HG02852 (cell line): ENCODE results near the gene PXK.
"Not testable (repeated sequence)": the region's sequence is repeated elsewhere in the genome, so short reads cannot be mapped to it uniquely, and the experiment has no call there.

ENCODE experiments used
- ATAC-seq: cut with Tn5 transposase; IDR thresholded peaks from one replicate; pipeline ENCODE4 v1.9.1; 2021; ENCODE audit warnings: mild to moderate bottlenecking, moderate library complexity; ENCODE audit not compliant: unreplicated experiment

Gene PXK

GRCh38 chr3:58414538-58415197 is 82.0 kb downstream of the PXK start:
- no peak for ATAC-seq

- no peak for ATAC-seq
Observed at GRCh38 chr3:58416191-58416590, 83.5 kb downstream of the PXK start.

- ATAC-seq: no peak
Observed at GRCh38 chr3:58417075-58417474, 84.4 kb downstream of the PXK start.

- no peak for ATAC-seq
Observed at GRCh38 chr3:58418227-58418626, 85.5 kb downstream of the PXK start.

GRCh38 chr3:58419780-58420507 is 87.3 kb downstream of the PXK start:
- ATAC-seq: peak; percentile 88

- no peak for ATAC-seq
Observed at GRCh38 chr3:58421004-58421403, 88.3 kb downstream of the PXK start.

GRCh38 chr3:58422756-58423325 is 90.1 kb downstream of the PXK start:
- ATAC-seq: no peak

GRCh38 chr3:58424613-58425012 is 91.9 kb downstream of the PXK start:
- ATAC-seq: no peak

GRCh38 chr3:58425782-58426181 is 93.1 kb downstream of the PXK start:
- no peak for ATAC-seq

- no peak for ATAC-seq
Observed at GRCh38 chr3:58427661-58428361, 95.1 kb downstream of the PXK start.

- peak; percentile 57 for ATAC-seq
Observed at GRCh38 chr3:58429657-58430056, 97.0 kb downstream of the PXK start.

GRCh38 chr3:58432905-58433304 is 100.2 kb downstream of the PXK start:
- no peak for ATAC-seq

- ATAC-seq: peak; percentile 94
Observed at GRCh38 chr3:58433400-58434167, 100.9 kb downstream of the PXK start, which contains the start of gene PDHB. TSS of gene PDHB (minus strand) at chr3:58433832. CDS start at chr3:58433809, 23 bp downstream.

- ATAC-seq: no peak
Observed at GRCh38 chr3:58434168-58434504, 101.4 kb downstream of the PXK start.

GRCh38 chr3:58434511-58434910 is 101.8 kb downstream of the PXK start:
- no peak for ATAC-seq

GRCh38 chr3:58434990-58435389 is 102.3 kb downstream of the PXK start:
- no peak for ATAC-seq

- not testable (repeated sequence) for ATAC-seq
Observed at GRCh38 chr3:58437276-58437675, 104.6 kb downstream of the PXK start.

- not testable (repeated sequence) for ATAC-seq
Observed at GRCh38 chr3:58440996-58441355, 108.3 kb downstream of the PXK start.

- ATAC-seq: no peak
Observed at GRCh38 chr3:58441514-58442450, 109.1 kb downstream of the PXK start.

- ATAC-seq: no peak
Observed at GRCh38 chr3:58452176-58452575, 119.5 kb downstream of the PXK start.
